Thyroid gland (tissue), 4 donors: ENCODE data around the gene GPRIN3. TPM values are rescaled to one million over a fixed set of nuclear protein-coding genes. Genes with fewer than 3 reads are reported as not detected.

Experiments used
- DNase-seq, 2 donors: peaks; one replicate each; pipeline ENCODE4 v3.0.0-alpha.2; 2019
- H3K27ac ChIP-seq, 3 donors: fragments of 200-600 bp; sonication (generic); 1 replicate in 2 of 3; 2 replicates in 1 of 3; pipeline ENCODE4 v1.5.1; 2016 to 2019; ENCODE audit warnings: mild to moderate bottlenecking in 1 of 3, moderate library complexity in 1 of 3
- H3K27me3 ChIP-seq: fragments of 200-600 bp; sonication (generic); one replicate; pipeline ENCODE4 v1.5.1; 2019
- H3K36me3 ChIP-seq, 2 donors: fragments of 200-600 bp; sonication (generic); one replicate each; pipeline ENCODE4 v1.5.1; 2016 to 2019
- H3K4me1 ChIP-seq, 2 donors: fragments of 200-600 bp; sonication (generic); one replicate each; pipeline ENCODE4 v1.5.1; 2017 to 2019
- H3K4me3 ChIP-seq, 3 donors: fragments of 200-600 bp; sonication (generic); replicated peaks in 1 of 3; 1 replicate in 2 of 3; 2 replicates in 1 of 3; pipeline ENCODE4 v1.5.1; 2016; ENCODE audit warnings: mild to moderate bottlenecking in 1 of 3
- H3K9me3 ChIP-seq: fragments of 200-600 bp; sonication (generic); one replicate; pipeline ENCODE4 v1.5.1; 2017
- CTCF ChIP-seq, 6 experiments: fragments of 200-600 bp in 3 of 6; fragments of 450-650 bp in 3 of 6; sonication (generic) in 3 of 6; IDR thresholded peaks; one replicate each; pipeline ENCODE4 v1.5.1; 2016 to 2019; ENCODE audit warnings: antibody characterized with exemption in 6 of 6, mild to moderate bottlenecking in 2 of 6, inconsistent platforms in 1 of 6, moderate library complexity in 1 of 6
- POLR2A ChIP-seq, 2 donors: fragments of 450-650 bp; IDR thresholded peaks; one replicate each; pipeline ENCODE4 v1.6.1; 2017; ENCODE audit warnings: antibody characterized with exemption in 2 of 2, mild to moderate bottlenecking in 2 of 2, moderate library complexity in 1 of 2
- WGBS, 2 donors: methylation state at CpG; one replicate each; pipeline ENCODE4 v1.1.5; 2017; 5-methylcytosine and 5-hydroxymethylcytosine counted together
- intact Hi-C: fragments of 100-400 bp; cut with DNase I; formaldehyde crosslinking; loops from one replicate; pipeline ENCODE4 v1.15.1; 2023
- total RNA-seq, 4 donors: library from RNA; depleted of rRNA; stranded (reverse); fragments of >200 nt; gene quantifications; one replicate each; pipeline ENCODE4 v1.2.3, GENCODE V29; 2016

Gene GPRIN3
- total RNA-seq, 4 donors from 2014 or later = 1.2 to 7.5 (median 4.0) TPM

DNA sequence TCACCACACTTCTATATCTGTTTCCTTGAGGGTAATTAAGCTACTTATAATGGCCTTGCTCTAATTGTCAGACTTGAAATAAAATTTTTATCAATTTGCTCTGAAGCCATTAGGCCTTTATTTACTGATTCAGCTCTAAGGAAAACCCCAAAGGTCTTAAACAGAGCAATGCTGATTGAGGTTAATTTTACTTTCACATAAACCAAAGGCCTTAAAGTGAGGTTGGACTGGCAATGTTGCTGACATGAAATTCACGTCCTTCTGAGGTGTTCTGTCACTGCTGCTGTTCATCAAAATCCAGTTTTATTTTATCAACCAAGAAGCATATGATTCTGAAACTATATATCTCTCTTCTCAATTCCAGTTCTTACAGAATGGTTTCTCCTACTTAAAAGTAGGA lies 21.7 kb upstream of the GPRIN3 start:
- H3K27ac ChIP-seq = no peak overlapping the region
- WGBS, 2 donors = 88 to 93% methylated on average over 1 of the region's 1 CpG
- H3K27me3 ChIP-seq = no peaks in the 10 kb centered on the region
- no peaks in the 10 kb centered on the region for H3K9me3 ChIP-seq
- TF ChIP-seq POLR2A (IDR thresholded peaks at IDR 0.05) (no peak), CTCF (IDR thresholded peaks at IDR 0.05) (no peak)
- DNase-seq = no peak
- no peaks in the 10 kb centered on the region for H3K4me1 ChIP-seq
- no peaks in the 10 kb centered on the region for H3K36me3 ChIP-seq
- H3K4me3 ChIP-seq = no peak overlapping the region
- intact Hi-C loops = no loop called here

DNA sequence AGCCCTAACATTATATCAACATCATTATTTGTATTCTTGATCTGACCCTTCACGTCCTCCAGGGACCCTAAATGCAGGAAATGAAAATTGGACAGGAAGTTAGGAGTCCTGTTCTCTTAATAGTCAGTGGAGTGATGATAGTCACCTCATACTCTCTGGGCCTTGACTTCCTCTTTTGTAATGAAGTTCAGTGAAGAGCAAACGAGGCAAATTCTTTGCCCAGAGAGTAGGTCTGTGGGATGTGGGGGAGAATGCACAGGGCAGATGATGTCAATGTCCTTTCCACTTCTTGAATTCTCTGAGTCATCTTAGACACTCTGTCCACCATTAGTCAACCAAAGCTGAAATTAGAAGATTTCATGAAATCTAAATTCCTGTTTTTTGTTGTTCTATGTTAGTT lies 17.1 kb upstream of the GPRIN3 start:
- intact Hi-C loops = no loop called here
- H3K27ac ChIP-seq = no peak overlapping the region
- no peak overlapping the region for H3K4me3 ChIP-seq
- H3K9me3 ChIP-seq = no peaks in the 10 kb centered on the region
- no peaks in the 10 kb centered on the region for H3K36me3 ChIP-seq
- no peaks in the 10 kb centered on the region for H3K4me1 ChIP-seq
- TF ChIP-seq CTCF (IDR thresholded peaks at IDR 0.05) (no peak), POLR2A (IDR thresholded peaks at IDR 0.05) (no peak)
- 49 to 69% methylated on average over 2 of the region's 2 CpGs for WGBS, 2 donors
- DNase-seq = no peak
- H3K27me3 ChIP-seq = no peaks in the 10 kb centered on the region

DNA sequence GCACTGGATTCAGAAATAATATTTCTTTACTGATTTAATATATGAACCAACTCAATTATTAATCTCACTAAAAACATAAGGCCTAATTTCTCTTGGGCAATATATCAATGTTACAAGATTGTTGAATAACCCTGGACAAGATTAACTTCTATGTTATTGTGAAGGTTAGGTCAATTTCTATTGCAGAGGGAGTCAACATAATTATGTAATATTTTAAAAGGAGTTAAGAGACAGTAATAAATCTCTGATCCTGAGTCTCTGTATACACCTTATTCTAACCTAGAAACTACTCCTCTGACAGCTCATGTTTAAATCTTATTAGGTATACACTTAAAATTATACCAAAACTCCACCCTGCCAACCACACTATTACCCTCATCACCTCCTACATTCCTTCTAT lies 15.1 kb upstream of the GPRIN3 start:
- Histone ChIP-seq H3K27ac (no peak overlapping the region), H3K27me3 (no peaks in the 10 kb centered on the region), H3K4me3 (no peak overlapping the region), H3K9me3 (no peaks in the 10 kb centered on the region), H3K4me1 (no peaks in the 10 kb centered on the region), H3K36me3 (no peaks in the 10 kb centered on the region)
- no peak for DNase-seq
- TF ChIP-seq POLR2A (IDR thresholded peaks at IDR 0.05) (no peak), CTCF (IDR thresholded peaks at IDR 0.05) (no peak)
- intact Hi-C loops = no loop called here

- H3K27me3 ChIP-seq = no peaks in the 10 kb centered on the region
- H3K9me3 ChIP-seq = no peaks in the 10 kb centered on the region
- TF ChIP-seq POLR2A (IDR thresholded peaks at IDR 0.05) (no peak), CTCF (IDR thresholded peaks at IDR 0.05) (no peak)
- intact Hi-C loops = no loop called here
- no peak overlapping the region for H3K4me3 ChIP-seq
- DNase-seq = no peak
- WGBS, 2 donors = 94 to 97% methylated on average over 2 of the region's 2 CpGs
- no peak overlapping the region for H3K27ac ChIP-seq
- no peaks in the 10 kb centered on the region for H3K4me1 ChIP-seq
- H3K36me3 ChIP-seq = no peaks in the 10 kb centered on the region
Observed at GRCh38 chr4:89319756-89320155, 12.2 kb upstream of the GPRIN3 start.

DNA sequence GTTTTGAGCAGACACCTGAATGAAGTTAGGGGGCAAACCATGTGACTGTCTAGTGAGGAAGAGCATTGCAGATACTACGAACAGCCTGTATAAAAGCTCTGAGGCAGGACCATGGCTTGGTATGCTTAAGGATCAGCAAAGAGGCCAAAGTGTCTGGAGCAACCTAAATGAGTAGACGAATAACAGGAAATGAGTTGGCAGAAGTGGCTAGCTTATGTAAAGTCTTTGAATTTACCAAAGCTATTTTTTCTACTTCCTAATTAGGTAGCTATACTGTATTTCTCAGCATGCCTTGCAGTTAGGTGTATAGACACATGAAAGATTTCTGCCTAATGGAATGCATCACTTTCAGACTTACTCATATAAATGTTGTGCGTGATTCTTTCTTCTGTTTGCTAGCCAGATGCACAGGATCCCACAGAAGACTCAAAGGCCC lies 9.3 kb upstream of the GPRIN3 start:
- 77 to 81% methylated on average over 3 of the region's 3 CpGs for WGBS, 2 donors
- no peak for DNase-seq
- intact Hi-C loops = no loop called here

More for the DNA sequence above, 9.3 kb upstream of the GPRIN3 start:
- Histone ChIP-seq H3K36me3 (no peaks in the 10 kb centered on the region), H3K9me3 (no peaks in the 10 kb centered on the region), H3K27me3 (no peaks in the 10 kb centered on the region), H3K4me3 (no peak overlapping the region), H3K27ac (no peak overlapping the region), H3K4me1 (no peaks in the 10 kb centered on the region)
- TF ChIP-seq CTCF (IDR thresholded peaks at IDR 0.05) = no peak
